AG04450 (cell line): Measurements from ENCODE around the gene PTPRD. TPM values are rescaled to one million over a fixed set of nuclear protein-coding genes. Genes with fewer than 3 reads are reported as not detected.

Experiments used
- CTCF ChIA-PET: fragments of 300-600, 350-600 bp; formaldehyde crosslinking; extraction: SDS; loops from one replicate; lab custom pipeline; 2022; ENCODE audit warnings: antibody characterized with exemption, inconsistent platforms; lab: Charles Lee
- POLR2A ChIA-PET: fragments of 350-600 bp; formaldehyde crosslinking; extraction: SDS; loops from one replicate; lab custom pipeline; 2021; ENCODE audit warnings: antibody characterized with exemption, inconsistent platforms; lab: Yijun Ruan, JAX
- DNase-seq: peaks from one replicate; pipeline ENCODE4 v3.0.0-alpha.2; 2011; ENCODE audit warnings: low read depth, low spot score
- H3K27ac ChIP-seq: one replicate; pipeline ENCODE4 v1.5.1; 2012; ENCODE audit warnings: low read depth, low read length, control low read depth
- H3K27me3 ChIP-seq: one replicate; pipeline ENCODE4 v1.6.0; 2012; ENCODE audit warnings: low read length; ENCODE audit not compliant: control insufficient read depth, insufficient read depth
- H3K4me3 ChIP-seq: 2 replicates; pipeline ENCODE4 v1.5.1; 2011; ENCODE audit warnings: mild to moderate bottlenecking, low read depth, low read length, control low read depth
- H3K9me3 ChIP-seq: 2 replicates; pipeline ENCODE4 v1.5.1; 2012; ENCODE audit warnings: low read length; ENCODE audit not compliant: control insufficient read depth, insufficient read depth
- polyA plus RNA-seq: library from polyadenylated mRNA; depleted of rRNA; stranded (reverse); fragments of >200 nt; gene quantifications from 2 replicates; pipeline ENCODE4 v1.2.3, GENCODE V29; 2011
- TF ChIP-seq, protein P1 (sequence below): IDR thresholded peaks from 2 replicates; pipeline ENCODE4 v1.5.1; 2011; ENCODE audit warnings: low read depth, low read length, control low read depth, inconsistent platforms

PTPRD gene
- polyA plus RNA-seq, 1 experiment = 0.19 TPM

DNA sequence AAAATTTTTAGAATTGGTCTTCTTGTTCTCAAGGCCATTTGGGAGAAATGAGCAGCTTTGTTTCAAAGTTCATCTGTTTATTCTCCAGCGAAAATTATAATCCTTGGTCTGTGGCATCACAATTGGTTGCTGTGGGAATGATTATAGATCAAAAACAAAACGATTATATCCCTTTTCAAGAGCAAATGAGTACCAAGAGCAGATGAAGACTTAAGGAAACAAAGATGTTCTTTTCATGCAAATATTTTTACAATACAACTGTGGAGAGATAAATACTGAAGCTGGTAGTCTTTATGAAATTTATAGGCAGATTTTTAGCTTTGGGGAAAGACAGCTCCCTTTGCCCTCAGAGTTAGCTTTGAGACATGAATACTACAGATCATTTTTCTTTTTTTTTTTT lies 2192.4 kb downstream of the PTPRD start:
- DNase-seq = no peak
- TF ChIP-seq, protein P1, sequence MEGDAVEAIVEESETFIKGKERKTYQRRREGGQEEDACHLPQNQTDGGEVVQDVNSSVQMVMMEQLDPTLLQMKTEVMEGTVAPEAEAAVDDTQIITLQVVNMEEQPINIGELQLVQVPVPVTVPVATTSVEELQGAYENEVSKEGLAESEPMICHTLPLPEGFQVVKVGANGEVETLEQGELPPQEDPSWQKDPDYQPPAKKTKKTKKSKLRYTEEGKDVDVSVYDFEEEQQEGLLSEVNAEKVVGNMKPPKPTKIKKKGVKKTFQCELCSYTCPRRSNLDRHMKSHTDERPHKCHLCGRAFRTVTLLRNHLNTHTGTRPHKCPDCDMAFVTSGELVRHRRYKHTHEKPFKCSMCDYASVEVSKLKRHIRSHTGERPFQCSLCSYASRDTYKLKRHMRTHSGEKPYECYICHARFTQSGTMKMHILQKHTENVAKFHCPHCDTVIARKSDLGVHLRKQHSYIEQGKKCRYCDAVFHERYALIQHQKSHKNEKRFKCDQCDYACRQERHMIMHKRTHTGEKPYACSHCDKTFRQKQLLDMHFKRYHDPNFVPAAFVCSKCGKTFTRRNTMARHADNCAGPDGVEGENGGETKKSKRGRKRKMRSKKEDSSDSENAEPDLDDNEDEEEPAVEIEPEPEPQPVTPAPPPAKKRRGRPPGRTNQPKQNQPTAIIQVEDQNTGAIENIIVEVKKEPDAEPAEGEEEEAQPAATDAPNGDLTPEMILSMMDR = no peak
- H3K27me3 ChIP-seq = no peaks in the 10 kb centered on the region
- POLR2A ChIA-PET = no interaction called here
- H3K9me3 ChIP-seq = no peaks in the 10 kb centered on the region
- no peak overlapping the region for H3K4me3 ChIP-seq
- CTCF ChIA-PET = interaction anchor here (1.0 kb wide), 1 partner anchor 12 kb away, joined by 3 read pairs; no protein-coding TSS in a partner anchor
- H3K27ac ChIP-seq = no peak overlapping the region

DNA sequence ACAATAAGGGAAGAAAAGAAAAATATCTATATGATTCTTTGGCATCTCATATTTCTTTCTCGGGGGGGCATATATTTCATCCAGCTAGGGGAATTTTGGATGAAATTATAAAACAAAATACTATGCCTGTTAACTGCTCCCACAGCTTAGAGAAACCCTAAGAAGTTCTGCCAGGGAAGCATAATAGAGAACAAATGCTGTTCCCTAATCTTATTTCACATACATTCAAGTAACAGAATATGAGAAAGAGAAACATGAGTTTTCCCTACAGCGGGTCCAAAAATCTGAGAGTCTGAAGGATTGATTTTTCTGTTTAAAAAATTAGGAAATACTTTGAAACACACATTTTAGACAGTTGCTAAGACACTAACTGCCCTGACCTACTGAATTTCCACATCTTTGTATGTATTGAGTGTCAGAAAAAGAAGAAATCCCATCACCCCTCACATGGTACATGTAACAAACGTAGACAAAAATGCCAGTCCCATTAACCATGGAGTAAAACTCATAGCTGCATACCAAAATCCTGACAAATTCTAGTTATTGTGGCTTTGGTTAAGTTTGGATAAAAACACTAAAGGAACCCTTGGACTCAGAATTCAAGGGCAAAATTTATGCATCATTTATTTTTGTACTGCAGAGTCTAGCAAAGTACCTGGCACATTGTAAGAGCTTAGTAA lies 2193.1 kb downstream of the PTPRD start:
- no peaks in the 10 kb centered on the region for H3K27me3 ChIP-seq
- ChIA-PET CTCF (interaction anchor here (1.0 kb wide), 1 partner anchor 13 kb away, joined by 3 read pairs; no protein-coding TSS in a partner anchor), POLR2A (no interaction called here)
- TF ChIP-seq, protein P1 = no peak
- H3K27ac ChIP-seq = no peak overlapping the region
- DNase-seq = no peak
- no peaks in the 10 kb centered on the region for H3K9me3 ChIP-seq
- H3K4me3 ChIP-seq = no peak overlapping the region

DNA sequence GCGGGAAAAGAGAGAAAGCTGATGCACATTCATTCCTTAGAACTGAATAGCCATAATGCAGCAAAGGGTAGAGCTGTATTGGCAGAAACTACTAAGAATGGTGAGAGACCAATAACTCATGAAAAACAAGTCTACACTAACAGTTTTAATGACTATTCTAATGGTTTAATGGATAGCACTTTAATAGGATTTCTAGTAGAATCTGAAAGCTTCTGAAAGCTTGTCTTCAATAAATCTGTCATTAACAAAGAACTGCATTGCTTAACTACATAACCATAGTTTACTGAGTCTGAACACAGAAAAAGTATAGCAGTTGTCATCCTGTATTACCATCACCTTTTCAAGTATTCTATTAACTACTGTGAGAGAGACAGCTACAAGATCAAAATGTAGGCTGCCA lies 2195.5 kb downstream of the PTPRD start:
- ChIA-PET CTCF (no interaction called here), POLR2A (no interaction called here)
- no peak for DNase-seq
- Histone ChIP-seq H3K9me3 (no peaks in the 10 kb centered on the region), H3K27ac (no peak overlapping the region), H3K4me3 (no peak overlapping the region), H3K27me3 (no peaks in the 10 kb centered on the region)
- TF ChIP-seq, protein P1 = no peak

DNA sequence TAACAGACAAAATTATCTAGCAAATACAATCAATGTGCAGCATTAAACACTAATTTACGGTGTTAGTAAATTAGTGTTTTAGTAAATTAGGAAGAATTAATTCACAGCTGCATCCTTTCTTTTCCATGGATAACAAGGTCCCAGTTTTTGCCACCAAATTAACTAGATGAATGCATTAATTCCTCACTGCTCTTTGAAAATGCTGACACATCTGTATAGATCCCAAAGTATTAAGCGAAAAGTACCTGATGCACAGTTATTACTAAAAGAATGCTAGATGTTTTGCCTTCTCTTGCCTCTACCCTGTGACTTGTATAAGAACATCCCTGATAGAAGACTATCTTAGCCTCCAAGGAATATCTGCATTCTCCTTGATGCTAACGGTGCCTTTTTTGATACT lies 2200.5 kb downstream of the PTPRD start:
- ChIA-PET CTCF (no interaction called here), POLR2A (no interaction called here)

More for the DNA sequence above, 2200.5 kb downstream of the PTPRD start:
- H3K27me3 ChIP-seq = no peaks in the 10 kb centered on the region
- no peak overlapping the region for H3K27ac ChIP-seq
- no peak for DNase-seq
- H3K4me3 ChIP-seq = no peak overlapping the region
- TF ChIP-seq, protein P1 = no peak
- no peaks in the 10 kb centered on the region for H3K9me3 ChIP-seq
